ENCODE measurements around the gene CUL5. TPM values are rescaled to one million over a fixed set of nuclear protein-coding genes. Genes with fewer than 3 reads are reported as not detected.

The CUL5 gene
- 6.9 to 12.2 TPM (median 10.6 TPM) in 5 replicates for total RNA-seq (2022; extraction: Qiagen RNA extraction; ENCODE audit: low read depth)

DNA sequence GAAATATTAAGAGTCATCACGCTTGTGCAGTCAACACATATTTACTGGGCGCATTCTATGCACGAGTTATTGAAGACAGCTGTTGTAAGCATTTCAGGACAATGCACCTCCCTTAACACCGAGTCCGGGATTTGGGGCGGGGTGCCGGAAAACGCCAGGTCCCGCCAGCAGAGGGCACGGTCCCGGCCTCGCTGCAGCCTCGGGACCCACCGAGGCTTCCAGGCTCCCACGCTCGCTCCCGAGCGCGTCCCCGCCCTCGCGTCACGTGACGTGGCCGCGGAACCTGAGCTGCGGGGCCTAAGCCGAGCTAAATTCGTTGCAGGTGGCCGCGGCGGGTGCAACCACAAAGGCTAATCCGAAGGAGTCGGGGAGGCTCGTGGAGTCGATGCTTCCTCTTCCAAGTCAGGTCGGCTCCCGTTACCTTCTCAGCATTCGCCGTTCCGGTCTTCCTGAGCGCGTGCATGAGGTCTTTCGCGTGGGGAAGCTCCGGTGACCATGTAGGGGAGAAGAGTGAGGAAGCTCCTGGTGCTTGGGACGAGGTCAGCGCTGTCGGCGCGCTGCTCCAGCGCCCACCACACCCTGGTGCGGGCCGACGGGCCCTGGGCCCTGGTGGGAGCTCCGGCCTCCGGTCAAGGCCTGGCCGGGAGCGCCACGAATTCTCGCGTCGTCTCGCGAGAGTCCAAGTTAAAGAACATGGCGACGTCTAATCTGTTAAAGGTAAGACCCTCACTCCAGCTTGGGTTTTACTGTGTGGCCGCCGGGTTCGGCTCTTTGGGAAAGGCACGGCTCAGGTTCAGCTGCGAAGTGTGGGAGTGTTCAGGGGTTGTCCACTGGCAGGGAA, at the start of gene CUL5:
CUL5 (plus strand) TSS at position 243 of the 841 bp plus-strand sequence; CDS start at position 694, 451 bp downstream.

GRCh38 chr11:108121274-108122155, 112.8 kb downstream of the CUL5 start, which contains the start of gene ACAT1:
Gene ACAT1, plus strand, starts transcription at chr11:108121567. Its CDS starts 40 bp downstream, at chr11:108121607.

Other genes with a start within 250 kb of the CUL5 start
- gene SLC35F2, start 150.1 kb upstream of the CUL5 start, total RNA-seq (2022; extraction: Qiagen RNA extraction; ENCODE audit: low read depth): 41.6 to 49.3 TPM (median 44.9 TPM) in 5 replicates
- 0.43 to 0.91 TPM (median 0.78 TPM) in 5 replicates for gene RAB39A, start 80.5 kb upstream of the CUL5 start, total RNA-seq (2022; extraction: Qiagen RNA extraction; ENCODE audit: low read depth)
- 60.8 to 83.3 TPM (median 66.7 TPM) in 5 replicates for gene ACAT1, start 112.7 kb downstream of the CUL5 start, total RNA-seq (2022; extraction: Qiagen RNA extraction; ENCODE audit: low read depth)
- gene NPAT, start 213.7 kb downstream of the CUL5 start, total RNA-seq (2022; extraction: Qiagen RNA extraction; ENCODE audit: low read depth): 4.0 to 6.6 TPM (median 5.9 TPM) in 5 replicates
- gene ATM, start 214.2 kb downstream of the CUL5 start, total RNA-seq (2022; extraction: Qiagen RNA extraction; ENCODE audit: low read depth): 8.6 to 12.0 TPM (median 11.6 TPM) in 5 replicates